GM19035 (cell line): ENCODE results near the gene GRIN3B.

Experiments
- ATAC-seq: cut with Tn5 transposase; IDR thresholded peaks from one replicate; pipeline ENCODE4 v1.9.1; 2021; ENCODE audit not compliant: unreplicated experiment

The GRIN3B gene

DNA sequence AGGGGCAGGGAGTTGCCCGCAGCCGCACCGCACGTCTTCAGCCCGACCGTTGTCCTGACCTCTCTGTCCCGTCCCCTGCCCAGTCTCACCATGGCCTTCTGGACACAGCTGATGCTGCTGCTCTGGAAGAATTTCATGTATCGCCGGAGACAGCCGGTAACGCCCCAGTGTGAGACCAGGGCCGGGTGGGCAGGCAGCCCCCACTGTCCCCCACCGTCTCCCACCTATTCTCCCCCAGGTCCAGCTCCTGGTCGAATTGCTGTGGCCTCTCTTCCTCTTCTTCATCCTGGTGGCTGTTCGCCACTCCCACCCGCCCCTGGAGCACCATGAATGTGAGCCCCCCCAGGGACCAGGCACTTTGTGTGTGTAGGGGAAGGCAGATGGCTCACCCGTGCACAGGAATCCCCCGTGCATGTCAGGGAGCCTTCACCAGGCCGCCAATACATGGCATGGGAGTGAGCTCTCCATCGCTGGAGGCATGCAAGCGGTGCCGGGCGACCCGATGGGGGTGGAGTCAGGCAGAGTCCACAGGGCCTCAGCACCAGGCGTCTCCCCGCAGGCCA, 41.1 kb downstream of the GRIN3B start:
- ATAC-seq, result no peak

DNA sequence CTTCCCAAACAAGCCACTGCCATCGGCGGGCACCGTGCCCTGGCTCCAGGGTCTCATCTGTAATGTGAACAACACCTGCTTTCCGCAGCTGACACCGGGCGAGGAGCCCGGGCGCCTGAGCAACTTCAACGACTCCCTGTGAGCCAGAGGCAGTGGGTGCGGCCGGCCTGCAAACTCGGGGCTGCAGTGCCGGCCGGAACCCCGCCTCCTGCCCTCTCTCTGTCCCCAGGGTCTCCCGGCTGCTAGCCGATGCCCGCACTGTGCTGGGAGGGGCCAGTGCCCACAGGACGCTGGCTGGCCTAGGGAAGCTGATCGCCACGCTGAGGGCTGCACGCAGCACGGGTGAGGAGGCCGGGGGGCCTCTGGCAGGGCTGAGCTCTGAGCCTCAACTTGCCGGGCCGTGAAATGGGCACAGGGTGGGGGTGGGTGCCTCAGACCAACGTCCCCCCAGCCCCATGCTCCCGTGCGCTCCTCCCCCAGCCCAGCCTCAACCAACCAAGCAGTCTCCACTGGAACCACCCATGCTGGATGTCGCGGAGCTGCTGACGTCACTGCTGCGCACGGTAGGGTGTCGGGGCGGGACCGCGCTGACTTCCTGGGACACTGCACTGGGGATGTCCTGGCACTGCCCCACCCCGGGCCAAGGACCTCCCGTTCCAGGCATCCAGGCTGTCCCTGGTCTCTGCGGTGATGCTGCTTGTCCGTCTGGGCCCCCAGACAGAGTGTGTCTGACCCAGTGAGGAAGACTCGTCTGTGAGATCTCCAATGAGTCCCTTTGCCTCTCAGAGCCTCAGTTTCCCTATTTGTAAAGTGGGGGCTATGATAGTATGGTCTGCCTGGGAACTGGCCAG, 41.8 kb downstream of the GRIN3B start:
- no peak for ATAC-seq

DNA sequence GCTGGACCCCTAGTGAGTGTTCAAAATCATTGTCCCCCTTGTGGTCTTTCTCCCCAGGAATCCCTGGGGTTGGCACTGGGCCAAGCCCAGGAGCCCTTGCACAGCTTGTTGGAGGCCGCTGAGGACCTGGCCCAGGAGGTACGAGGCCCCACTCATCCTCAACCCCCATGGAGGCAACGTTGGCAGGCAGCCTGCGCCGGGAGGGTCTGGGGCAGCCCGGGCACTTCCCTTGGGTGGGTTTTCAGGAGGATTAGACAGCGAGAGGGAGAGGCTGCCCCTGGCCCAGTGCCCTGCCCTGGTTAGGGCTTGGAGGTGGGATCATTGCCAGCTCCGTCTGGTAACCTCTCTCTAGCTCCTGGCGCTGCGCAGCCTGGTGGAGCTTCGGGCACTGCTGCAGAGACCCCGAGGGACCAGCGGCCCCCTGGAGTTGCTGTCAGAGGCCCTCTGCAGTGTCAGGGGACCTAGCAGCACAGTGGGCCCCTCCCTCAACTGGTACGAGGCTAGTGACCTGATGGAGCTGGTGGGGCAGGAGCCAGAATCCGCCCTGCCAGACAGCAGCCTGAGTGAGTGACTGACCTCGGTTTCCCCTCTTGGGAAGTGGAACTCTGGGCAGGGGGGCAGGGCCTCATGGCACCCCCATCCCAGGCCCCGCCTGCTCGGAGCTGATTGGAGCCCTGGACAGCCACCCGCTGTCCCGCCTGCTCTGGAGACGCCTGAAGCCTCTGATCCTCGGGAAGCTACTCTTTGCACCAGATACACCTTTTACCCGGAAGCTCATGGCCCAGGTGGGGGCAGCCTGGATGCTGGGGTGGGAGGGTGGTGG, 42.7 kb downstream of the GRIN3B start:
- ATAC-seq, result no peak

DNA sequence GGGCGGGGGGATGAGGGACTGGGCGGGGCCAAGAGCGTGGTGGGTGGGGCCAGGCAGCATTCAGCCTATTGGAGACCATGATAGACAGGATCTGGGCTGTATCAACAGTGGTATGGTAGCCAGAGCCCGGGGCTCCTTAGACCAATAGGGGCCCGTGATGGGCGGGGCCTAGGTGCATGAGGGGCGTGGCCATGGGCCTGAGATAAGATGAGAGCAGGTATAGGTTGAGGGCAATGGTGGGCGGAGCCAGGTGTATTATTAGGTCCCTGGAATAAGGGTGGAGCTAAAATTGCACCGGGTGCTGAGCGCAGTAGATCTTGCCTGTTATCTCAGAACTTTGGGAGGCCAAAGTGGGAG, 45.0 kb downstream of the GRIN3B start:
- ATAC-seq, result no peak

DNA sequence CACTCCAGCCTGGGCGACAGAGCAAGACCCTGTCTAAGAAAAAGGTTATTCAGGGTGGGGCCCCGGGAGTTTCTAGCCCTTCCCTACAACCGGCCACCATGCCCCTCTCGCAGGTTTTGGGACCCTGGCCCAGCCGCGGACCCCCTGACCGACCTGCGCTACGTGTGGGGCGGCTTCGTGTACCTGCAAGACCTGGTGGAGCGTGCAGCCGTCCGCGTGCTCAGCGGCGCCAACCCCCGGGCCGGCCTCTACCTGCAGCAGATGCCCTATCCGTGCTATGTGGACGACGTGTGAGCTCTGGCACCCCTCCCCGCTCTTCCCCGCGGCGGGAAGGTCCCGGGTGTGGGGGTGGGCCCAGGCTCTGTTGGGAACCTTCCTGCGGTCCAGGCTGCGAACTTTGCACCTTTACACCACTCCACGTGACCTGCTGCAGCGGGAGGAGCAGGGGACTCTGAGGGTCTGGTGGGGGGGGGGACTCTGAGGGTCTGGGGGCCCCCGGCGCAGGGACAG, 46.0 kb downstream of the GRIN3B start:
- no peak for ATAC-seq

DNA sequence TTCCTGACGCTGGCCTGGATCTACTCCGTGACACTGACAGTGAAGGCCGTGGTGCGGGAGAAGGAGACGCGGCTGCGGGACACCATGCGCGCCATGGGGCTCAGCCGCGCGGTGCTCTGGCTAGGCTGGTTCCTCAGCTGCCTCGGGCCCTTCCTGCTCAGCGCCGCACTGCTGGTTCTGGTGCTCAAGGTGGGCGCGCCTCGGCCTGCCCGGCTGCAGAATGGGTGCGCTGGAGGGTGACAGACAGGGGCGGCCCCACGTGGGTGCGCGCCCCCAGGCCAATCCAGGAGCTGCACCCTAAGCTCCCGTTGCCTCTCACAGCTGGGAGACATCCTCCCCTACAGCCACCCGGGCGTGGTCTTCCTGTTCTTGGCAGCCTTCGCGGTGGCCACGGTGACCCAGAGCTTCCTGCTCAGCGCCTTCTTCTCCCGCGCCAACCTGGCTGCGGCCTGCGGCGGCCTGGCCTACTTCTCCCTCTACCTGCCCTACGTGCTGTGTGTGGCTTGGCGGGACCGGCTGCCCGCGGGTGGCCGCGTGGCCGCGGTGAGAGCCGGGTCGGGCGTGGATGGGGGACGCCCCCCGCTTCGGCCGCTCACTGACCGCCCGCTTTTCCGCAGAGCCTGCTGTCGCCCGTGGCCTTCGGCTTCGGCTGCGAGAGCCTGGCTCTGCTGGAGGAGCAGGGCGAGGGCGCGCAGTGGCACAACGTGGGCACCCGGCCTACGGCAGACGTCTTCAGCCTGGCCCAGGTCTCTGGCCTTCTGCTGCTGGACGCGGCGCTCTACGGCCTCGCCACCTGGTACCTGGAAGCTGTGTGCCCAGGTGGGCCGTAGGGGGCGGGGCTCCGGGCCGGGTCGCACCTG, 46.8 kb downstream of the GRIN3B start:
- ATAC-seq, result no peak

DNA sequence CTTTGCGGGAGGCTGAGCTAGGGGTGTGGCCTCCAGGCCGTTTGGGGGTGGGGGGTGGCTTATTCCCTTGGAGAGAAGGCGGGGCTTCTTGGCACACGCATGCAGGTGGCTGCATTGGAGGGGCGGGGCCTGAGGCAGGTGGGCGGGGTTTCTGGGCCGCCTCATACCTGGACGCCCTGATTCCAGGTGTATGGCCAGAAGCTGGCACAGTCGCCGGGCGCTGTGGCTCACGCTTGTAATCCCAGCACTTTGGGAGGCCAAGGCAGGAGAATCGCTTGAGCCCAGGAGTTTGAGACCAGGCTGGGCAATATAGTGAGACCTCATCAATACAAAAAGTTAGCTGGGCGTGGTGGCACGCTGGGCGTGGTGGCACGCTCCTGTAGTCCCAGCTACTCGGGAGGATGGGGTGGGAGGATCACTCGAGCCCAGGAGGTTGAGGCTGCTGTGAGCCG, 47.5 kb downstream of the GRIN3B start:
- ATAC-seq, result no peak

DNA sequence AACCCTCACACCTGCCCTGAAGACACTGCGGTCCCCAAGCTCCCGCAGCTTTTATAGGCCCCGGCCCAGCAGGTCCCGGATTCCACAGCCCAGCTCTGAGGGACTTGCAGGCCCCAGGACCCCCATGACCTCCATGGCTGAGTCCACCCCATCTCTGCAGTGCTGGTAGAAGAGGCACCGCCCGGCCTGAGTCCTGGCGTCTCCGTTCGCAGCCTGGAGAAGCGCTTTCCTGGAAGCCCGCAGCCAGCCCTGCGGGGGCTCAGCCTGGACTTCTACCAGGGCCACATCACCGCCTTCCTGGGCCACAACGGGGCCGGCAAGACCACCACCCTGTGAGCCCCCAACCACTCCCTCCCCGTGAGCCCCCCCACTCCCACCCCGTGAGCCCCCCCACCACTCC, 48.9 kb downstream of the GRIN3B start:
- no peak for ATAC-seq

DNA sequence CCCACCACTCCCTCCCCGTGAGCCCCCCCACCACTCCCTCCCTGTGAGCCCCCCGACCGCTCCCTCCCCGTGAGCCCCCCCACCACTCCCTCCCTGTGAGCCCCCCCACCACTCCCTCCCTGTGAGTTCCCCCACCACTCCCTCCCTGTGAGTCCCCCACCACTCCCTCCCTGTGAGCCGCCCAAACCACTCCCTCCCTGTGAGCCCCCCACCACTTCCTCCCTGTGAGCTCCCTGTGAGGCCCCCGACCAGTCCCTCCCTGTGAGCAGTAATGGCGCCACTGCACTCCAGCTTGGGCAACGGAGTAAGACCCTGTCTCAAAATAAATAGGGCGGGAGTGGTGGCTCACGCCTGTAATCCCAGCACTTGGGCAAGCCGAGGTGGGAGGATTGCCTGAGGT, 49.6 kb downstream of the GRIN3B start:
- ATAC-seq, result no peak

DNA sequence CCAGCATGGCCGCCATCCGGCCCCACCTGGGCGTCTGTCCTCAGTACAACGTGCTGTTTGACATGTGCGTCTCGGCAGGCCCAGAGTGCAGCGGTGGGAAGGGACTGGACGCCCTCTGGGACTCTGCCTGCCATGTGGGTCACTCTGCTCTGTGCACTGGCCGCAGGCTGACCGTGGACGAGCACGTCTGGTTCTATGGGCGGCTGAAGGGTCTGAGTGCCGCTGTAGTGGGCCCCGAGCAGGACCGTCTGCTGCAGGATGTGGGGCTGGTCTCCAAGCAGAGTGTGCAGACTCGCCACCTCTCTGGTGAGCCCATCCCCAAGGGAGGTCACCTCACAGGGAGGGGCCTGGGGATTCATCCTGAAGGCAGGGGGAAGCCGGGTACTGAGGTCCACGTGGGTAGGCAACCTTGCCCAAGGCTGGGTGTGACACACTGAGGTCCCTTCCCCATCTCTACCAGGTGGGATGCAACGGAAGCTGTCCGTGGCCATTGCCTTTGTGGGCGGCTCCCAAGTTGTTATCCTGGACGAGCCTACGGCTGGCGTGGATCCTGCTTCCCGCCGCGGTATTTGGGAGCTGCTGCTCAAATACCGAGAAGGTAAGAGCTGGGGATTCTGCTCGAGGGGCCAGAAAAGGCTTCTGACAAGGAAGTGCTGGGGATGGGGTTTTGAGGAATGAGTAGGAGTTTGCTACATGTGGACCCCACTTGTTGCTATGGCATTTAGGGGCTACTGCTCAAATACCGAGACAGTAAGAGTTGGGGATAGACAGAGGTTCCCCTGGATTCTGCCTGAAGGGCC, 51.0 kb downstream of the GRIN3B start:
- no peak for ATAC-seq

DNA sequence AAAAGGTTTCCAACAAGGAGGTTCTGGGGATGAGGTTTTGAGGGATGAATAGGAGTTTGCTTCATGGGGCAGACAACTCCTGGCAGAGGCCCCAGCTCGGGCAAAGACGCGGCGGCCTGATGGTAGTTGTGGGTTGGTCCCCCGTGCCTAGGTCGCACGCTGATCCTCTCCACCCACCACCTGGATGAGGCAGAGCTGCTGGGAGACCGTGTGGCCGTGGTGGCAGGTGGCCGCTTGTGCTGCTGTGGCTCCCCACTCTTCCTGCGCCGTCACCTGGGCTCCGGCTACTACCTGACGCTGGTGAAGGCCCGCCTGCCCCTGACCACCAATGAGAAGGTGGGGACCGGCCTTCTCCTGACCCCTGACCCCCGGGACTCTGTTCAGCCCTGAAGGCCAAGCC, 51.6 kb downstream of the GRIN3B start:
- no peak for ATAC-seq

DNA sequence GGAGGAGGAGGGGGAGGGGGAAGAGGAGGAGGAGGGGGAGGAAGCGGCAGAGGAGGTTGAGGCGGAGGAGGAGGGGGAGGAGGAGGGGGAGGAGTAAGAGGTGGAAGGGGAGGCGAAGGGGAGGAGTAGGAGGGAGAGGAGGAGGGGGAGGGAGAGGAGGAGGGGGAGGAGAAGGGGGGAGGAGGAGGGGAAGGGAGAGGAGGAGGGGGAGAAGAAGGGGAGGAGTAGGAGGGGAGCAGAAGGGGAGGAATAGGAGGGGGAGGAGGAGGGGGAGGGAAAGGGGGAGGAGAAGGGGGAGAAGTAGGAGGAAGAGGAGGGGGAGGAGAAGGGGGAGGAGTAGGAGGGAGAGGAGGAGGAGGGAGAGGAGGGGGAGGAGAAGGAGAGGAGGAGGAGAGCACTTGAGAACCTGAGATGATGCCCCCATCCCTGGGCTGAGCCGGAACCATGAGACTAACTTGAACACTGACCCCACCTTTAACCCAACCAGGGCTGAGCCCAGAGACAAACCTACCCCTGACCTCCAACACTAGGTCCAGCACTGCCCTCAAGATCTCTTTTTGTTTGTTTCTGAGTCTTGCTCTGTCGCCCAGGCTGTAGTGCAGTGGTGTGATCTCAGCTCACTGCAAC, 52.2 kb downstream of the GRIN3B start:
- ATAC-seq, result no peak

DNA sequence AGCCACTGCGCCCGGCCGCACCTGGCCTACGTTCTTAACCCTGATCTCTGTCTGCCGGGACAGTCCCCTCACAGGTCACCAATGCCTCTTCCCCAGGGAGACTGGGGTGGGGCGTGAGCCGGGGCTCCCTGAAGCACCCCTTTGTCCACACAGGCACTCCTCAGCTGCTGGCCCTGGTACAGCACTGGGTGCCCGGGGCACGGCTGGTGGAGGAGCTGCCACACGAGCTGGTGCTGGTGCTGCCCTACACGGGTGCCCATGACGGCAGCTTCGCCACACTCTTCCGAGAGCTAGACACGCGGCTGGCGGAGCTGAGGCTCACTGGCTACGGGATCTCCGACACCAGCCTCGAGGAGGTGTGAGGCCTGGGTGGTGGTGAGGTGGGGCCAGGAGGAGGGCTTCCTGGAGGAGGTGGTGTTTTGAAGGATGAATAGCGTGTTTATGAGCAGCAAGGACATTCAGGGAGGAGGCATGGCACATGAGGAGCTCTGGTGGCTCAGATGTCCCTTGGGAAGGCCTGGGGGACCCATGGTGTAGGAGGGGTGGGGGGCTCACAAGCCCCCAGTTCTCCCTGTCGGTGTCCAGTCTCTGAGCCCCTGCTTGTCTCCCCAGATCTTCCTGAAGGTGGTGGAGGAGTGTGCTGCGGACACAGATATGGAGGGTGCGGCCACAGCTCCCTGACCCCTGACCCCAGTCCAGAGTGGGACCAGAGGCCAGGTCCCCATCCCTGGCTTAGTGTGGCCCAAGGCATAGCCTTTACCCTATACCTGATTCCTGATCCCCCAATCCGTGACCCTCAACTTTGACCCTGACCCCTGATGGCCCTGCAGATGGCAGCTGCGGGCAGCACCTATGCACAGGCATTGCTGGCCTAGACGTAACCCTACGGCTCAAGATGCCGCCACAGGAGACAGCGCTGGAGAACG, 53.2 kb downstream of the GRIN3B start:
- ATAC-seq, result no peak

DNA sequence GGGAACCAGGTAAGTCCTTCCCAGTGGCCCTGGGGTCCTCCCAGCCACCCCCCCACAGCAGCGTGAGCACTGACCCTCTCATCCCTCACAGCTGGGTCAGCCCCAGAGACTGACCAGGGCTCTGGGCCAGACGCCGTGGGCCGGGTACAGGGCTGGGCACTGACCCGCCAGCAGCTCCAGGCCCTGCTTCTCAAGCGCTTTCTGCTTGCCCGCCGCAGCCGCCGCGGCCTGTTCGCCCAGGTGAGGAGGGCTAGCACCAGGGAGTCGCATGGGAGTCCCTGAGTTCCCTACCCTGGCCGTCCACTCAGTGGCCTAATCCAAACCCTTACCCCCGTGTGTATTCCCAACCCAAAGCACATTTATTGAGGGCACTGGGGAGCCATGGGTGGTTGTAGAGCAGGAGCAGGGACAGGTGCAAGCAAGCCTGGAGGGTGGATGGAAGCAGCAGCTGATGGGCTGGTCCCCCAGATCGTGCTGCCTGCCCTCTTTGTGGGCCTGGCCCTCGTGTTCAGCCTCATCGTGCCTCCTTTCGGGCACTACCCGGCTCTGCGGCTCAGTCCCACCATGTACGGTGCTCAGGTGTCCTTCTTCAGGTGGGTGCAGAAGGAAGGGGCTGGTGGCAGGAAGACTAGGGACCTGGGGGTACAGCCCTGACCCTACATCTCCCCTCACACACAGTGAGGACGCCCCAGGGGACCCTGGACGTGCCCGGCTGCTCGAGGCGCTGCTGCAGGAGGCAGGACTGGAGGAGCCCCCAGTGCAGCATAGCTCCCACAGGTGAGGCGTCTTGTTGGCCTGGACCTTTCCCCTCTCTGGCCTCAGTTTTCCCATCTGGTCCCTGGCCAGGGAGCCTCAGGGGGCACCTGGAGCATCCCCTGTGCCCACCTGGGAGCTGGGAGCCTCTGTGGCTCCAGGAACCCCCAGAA, 54.1 kb downstream of the GRIN3B start:
- no peak for ATAC-seq

DNA sequence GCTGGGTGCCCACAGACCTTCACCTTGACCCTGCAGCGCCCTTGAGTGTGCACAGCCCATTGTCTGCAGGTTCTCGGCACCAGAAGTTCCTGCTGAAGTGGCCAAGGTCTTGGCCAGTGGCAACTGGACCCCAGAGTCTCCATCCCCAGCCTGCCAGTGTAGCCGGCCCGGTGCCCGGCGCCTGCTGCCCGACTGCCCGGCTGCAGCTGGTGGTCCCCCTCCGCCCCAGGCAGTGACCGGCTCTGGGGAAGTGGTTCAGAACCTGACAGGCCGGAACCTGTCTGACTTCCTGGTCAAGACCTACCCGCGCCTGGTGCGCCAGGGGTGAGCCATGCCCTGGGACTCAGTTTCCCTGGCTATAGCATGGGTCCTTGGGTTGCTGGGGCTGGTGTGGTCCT, 54.8 kb downstream of the GRIN3B start:
- ATAC-seq, result no peak

DNA sequence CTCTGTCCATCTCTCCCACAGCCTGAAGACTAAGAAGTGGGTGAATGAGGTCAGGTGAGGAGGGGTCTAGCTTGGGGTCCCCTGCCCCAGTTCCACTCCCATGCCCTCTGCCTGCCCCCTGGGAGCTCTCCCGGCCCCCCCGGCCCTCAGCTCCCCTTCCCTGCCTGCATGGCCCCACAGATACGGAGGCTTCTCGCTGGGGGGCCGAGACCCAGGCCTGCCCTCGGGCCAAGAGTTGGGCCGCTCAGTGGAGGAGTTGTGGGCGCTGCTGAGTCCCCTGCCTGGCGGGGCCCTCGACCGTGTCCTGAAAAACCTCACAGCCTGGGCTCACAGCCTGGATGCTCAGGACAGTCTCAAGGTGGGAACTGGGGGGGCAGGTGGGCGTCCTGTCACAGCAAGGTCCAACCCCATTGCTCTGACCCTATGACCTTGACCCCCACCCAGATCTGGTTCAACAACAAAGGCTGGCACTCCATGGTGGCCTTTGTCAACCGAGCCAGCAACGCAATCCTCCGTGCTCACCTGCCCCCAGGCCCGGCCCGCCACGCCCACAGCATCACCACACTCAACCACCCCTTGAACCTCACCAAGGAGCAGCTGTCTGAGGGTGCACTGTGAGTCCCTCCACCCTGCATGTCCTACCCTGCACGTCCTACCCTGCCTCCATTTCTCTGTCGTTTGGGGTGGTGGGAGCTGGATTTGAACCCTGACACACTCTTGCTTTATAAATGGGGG, 55.8 kb downstream of the GRIN3B start:
- no peak for ATAC-seq
